Femur (tissue), 1 donor: ENCODE data around the gene RLN3.

Experiments used
- DNase-seq: peaks from one replicate; pipeline ENCODE4 v3.0.0-alpha.2; 2017

Gene RLN3

GRCh38 chr19:14056069-14056666 lies 28.2 kb downstream of the RLN3 start:
- no peak for DNase-seq

- DNase-seq: no peak
These were observed 28.9 kb downstream of the RLN3 start for GRCh38 chr19:14056741-14057356.

- no peak for DNase-seq
These were observed 30.5 kb downstream of the RLN3 start for GRCh38 chr19:14058182-14059092.

GRCh38 chr19:14059093-14059480 lies 31.1 kb downstream of the RLN3 start:
- no peak for DNase-seq

- no peak for DNase-seq
These were observed 31.8 kb downstream of the RLN3 start for GRCh38 chr19:14059652-14060155.

- DNase-seq: no peak
These were observed 33.3 kb downstream of the RLN3 start for GRCh38 chr19:14061081-14061749.

- DNase-seq: no peak
These were observed 34.0 kb downstream of the RLN3 start, which contains the start of gene PALM3 for GRCh38 chr19:14061751-14062557. Gene PALM3, minus strand, starts transcription at chr19:14062076. Its CDS starts 96 bp downstream, at chr19:14061980.

- DNase-seq: no peak
These were observed 34.6 kb downstream of the RLN3 start for GRCh38 chr19:14062558-14062855.

- no peak for DNase-seq
These were observed 35.2 kb downstream of the RLN3 start for GRCh38 chr19:14063105-14063504.

GRCh38 chr19:14066134-14066533 lies 38.2 kb downstream of the RLN3 start:
- no peak for DNase-seq

GRCh38 chr19:14070268-14071050 lies 42.5 kb downstream of the RLN3 start:
- DNase-seq: no peak

- no peak for DNase-seq
These were observed 44.8 kb downstream of the RLN3 start, which contains the start of gene MISP3 for GRCh38 chr19:14072535-14073260. Gene MISP3, plus strand, starts transcription at chr19:14072786. Its CDS starts 524 bp downstream, at chr19:14073310.

GRCh38 chr19:14073261-14073924 lies 45.4 kb downstream of the RLN3 start:
- peak; percentile 80 for DNase-seq

- no peak for DNase-seq
These were observed 46.2 kb downstream of the RLN3 start for GRCh38 chr19:14073925-14074838.

- no peak for DNase-seq
These were observed 50.5 kb downstream of the RLN3 start for GRCh38 chr19:14078411-14078810.
